DND-41 (cell line): ENCODE measurements around the gene ASIC5.
"Not testable (repeated sequence)": the region's sequence is repeated elsewhere in the genome, so short reads cannot be mapped to it uniquely, and the experiment has no call there.

Experiments used
- EZH2 ChIP-seq: IDR thresholded peaks from 3 replicates; pipeline ENCODE4 v1.6.1; 2012; ENCODE audit warnings: borderline replicate concordance, low read depth, mild to moderate bottlenecking, moderate library complexity, low read length, inconsistent platforms; ENCODE audit not compliant: severe bottlenecking
- TF ChIP-seq, protein P1 (sequence below): IDR thresholded peaks from 2 replicates; pipeline ENCODE4 v1.5.1; 2012; ENCODE audit warnings: borderline replicate concordance, low read length, moderate library complexity, mild to moderate bottlenecking; ENCODE audit not compliant: poor library complexity, severe bottlenecking; ENCODE audit errors: extremely low read depth

DNA sequence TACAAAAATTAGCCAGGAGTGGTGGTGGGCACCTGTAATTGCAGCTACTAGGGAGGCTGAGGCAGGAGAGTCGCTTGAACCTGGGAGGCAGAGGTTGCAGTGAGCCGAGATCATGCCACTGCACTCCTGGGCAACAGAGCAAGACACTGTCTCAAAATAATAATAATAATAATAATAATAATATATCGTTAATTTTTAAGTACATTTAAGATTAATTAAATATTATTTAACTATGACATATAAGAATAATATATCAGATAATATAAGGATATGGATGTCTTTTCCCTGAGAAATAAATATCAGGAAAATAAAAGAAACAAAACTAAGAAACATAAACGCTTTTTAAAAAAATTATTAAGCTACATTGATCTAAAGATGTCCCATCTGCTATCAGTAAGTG lies 68.5 kb downstream of the ASIC5 start:
- TF ChIP-seq, protein P1, sequence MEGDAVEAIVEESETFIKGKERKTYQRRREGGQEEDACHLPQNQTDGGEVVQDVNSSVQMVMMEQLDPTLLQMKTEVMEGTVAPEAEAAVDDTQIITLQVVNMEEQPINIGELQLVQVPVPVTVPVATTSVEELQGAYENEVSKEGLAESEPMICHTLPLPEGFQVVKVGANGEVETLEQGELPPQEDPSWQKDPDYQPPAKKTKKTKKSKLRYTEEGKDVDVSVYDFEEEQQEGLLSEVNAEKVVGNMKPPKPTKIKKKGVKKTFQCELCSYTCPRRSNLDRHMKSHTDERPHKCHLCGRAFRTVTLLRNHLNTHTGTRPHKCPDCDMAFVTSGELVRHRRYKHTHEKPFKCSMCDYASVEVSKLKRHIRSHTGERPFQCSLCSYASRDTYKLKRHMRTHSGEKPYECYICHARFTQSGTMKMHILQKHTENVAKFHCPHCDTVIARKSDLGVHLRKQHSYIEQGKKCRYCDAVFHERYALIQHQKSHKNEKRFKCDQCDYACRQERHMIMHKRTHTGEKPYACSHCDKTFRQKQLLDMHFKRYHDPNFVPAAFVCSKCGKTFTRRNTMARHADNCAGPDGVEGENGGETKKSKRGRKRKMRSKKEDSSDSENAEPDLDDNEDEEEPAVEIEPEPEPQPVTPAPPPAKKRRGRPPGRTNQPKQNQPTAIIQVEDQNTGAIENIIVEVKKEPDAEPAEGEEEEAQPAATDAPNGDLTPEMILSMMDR = not testable (repeated sequence)
- TF ChIP-seq EZH2 = not testable (repeated sequence)
